Panc1 (cell line): ENCODE data around the gene GABRB1. TPM values are rescaled to one million over a fixed set of nuclear protein-coding genes. Genes with fewer than 3 reads are reported as not detected.

ENCODE experiments used
- ATAC-seq: fragments of 200-7000 bp; cut with Tn5 transposase; 2 replicates; pipeline ENCODE4 v1.9.1; 2020; ENCODE audit warnings: mild to moderate bottlenecking, moderate library complexity
- BruUV-seq: library from RNA; stranded (reverse); fragments of 400-500 nt; replicated peaks from 2 replicates; lab custom pipeline; 2021; lab: Mats Ljungman, UMichigan
- CTCF ChIA-PET: fragments of 300-600 bp; sonication (Branson Sonifier 250); formaldehyde crosslinking; loops from one replicate; lab custom pipeline; 2022; ENCODE audit warnings: antibody characterized with exemption; lab: Charles Lee
- POLR2A ChIA-PET: fragments of 300-600 bp; sonication (Branson Sonifier 250); formaldehyde crosslinking; loops from one replicate; lab custom pipeline; 2022; ENCODE audit warnings: antibody characterized with exemption; lab: Charles Lee
- DNase-seq: peaks from one replicate; pipeline ENCODE4 v3.0.0-alpha.2; 2010; ENCODE audit warnings: low read depth, low spot score
- H3K27ac ChIP-seq: 2 replicates; pipeline ENCODE4 v1.5.1; 2011; ENCODE audit warnings: mild to moderate bottlenecking, low read length, inconsistent platforms
- H3K27me3 ChIP-seq: fragments of 200-500 bp; sonication (Bioruptor generic); 2 replicates; pipeline ENCODE4 v1.6.0; 2014; ENCODE audit warnings: low read length, inconsistent platforms; ENCODE audit not compliant: control insufficient read depth, insufficient read depth
- H3K36me3 ChIP-seq: fragments of 200-500 bp; sonication (Bioruptor generic); 2 replicates; pipeline ENCODE4 v1.5.1; 2014; ENCODE audit warnings: inconsistent platforms, mild to moderate bottlenecking, low read length, moderate library complexity; ENCODE audit not compliant: control insufficient read depth, insufficient read depth
- H3K4me1 ChIP-seq: 2 replicates; pipeline ENCODE4 v1.5.1; 2011; ENCODE audit warnings: inconsistent platforms, mild to moderate bottlenecking, low read length, moderate library complexity; ENCODE audit not compliant: control insufficient read depth, insufficient read depth
- H3K4me3 ChIP-seq, 2 experiments: 2 replicates each; pipeline ENCODE4 v1.5.1; 2011 to 2012; ENCODE audit warnings: low read depth in 2 of 2, low read length in 2 of 2, mild to moderate bottlenecking in 2 of 2, inconsistent platforms in 1 of 2, moderate library complexity in 1 of 2
- H3K9me3 ChIP-seq: fragments of 200-500 bp; sonication (Bioruptor generic); 2 replicates; pipeline ENCODE4 v1.5.1; 2014; ENCODE audit warnings: low read depth, mild to moderate bottlenecking, inconsistent platforms, low read length, moderate library complexity; ENCODE audit not compliant: control insufficient read depth, insufficient read depth
- POLR2AphosphoS5 ChIP-seq: IDR thresholded peaks from 2 replicates; pipeline ENCODE4 v1.6.1; 2012; ENCODE audit warnings: mild to moderate bottlenecking, low read depth, low read length, moderate library complexity
- SIN3A ChIP-seq: IDR thresholded peaks from 2 replicates; pipeline ENCODE4 v1.6.1; 2012; ENCODE audit warnings: low read depth, mild to moderate bottlenecking, low read length, moderate library complexity, borderline replicate concordance; ENCODE audit not compliant: insufficient read depth
- TCF7L2 ChIP-seq: IDR thresholded peaks from 2 replicates; pipeline ENCODE4 v1.6.1; 2011; ENCODE audit warnings: mild to moderate bottlenecking, low read depth, low read length, inconsistent platforms
- in situ Hi-C: cut with HindIII; loops from 2 replicates; pipeline ENCODE4 v1.10.0; 2016; ENCODE audit warnings: low sequenced_read_pairs, low pct_unique_long_range_greater_than_20kb
- intact Hi-C: fragments of 100-400 bp; cut with micrococcal nuclease; formaldehyde crosslinking; loops from one replicate; pipeline ENCODE4 v1.10.0; 2022; ENCODE audit not compliant: unreplicated experiment
- total RNA-seq: library from RNA; stranded (reverse); gene quantifications from one replicate; pipeline ENCODE4 v1.2.1, GENCODE V29; 2021; ENCODE audit not compliant: unreplicated experiment
- TF ChIP-seq, protein P1 (sequence below), 2 experiments: IDR thresholded peaks; 2 replicates each; pipeline ENCODE4 v1.6.1; 2011 to 2012; ENCODE audit warnings: low read depth in 2 of 2, control low read depth in 1 of 2, low read length in 1 of 2, mild to moderate bottlenecking in 1 of 2, moderate library complexity in 1 of 2; ENCODE audit not compliant: insufficient read depth in 1 of 2
- TF ChIP-seq, protein P2 (sequence below): fragments of 450-650 bp; IDR thresholded peaks from 2 replicates; pipeline ENCODE4 v1.5.1; 2017; ENCODE audit warnings: mild to moderate bottlenecking

The GABRB1 gene
- total RNA-seq, 1 experiment from 2014 or later, result not detected

GRCh38 chr4:47010347-47010911, 20.9 kb upstream of the GABRB1 start:
- Histone ChIP-seq H3K36me3 (no peaks in the 10 kb centered on the region), H3K27ac (no peak overlapping the region), H3K9me3 (no peaks in the 10 kb centered on the region), H3K4me1 (no peaks in the 10 kb centered on the region), H3K4me3 (no peak overlapping the region), H3K27me3 (no peaks in the 10 kb centered on the region)
- TF ChIP-seq, protein P1, sequence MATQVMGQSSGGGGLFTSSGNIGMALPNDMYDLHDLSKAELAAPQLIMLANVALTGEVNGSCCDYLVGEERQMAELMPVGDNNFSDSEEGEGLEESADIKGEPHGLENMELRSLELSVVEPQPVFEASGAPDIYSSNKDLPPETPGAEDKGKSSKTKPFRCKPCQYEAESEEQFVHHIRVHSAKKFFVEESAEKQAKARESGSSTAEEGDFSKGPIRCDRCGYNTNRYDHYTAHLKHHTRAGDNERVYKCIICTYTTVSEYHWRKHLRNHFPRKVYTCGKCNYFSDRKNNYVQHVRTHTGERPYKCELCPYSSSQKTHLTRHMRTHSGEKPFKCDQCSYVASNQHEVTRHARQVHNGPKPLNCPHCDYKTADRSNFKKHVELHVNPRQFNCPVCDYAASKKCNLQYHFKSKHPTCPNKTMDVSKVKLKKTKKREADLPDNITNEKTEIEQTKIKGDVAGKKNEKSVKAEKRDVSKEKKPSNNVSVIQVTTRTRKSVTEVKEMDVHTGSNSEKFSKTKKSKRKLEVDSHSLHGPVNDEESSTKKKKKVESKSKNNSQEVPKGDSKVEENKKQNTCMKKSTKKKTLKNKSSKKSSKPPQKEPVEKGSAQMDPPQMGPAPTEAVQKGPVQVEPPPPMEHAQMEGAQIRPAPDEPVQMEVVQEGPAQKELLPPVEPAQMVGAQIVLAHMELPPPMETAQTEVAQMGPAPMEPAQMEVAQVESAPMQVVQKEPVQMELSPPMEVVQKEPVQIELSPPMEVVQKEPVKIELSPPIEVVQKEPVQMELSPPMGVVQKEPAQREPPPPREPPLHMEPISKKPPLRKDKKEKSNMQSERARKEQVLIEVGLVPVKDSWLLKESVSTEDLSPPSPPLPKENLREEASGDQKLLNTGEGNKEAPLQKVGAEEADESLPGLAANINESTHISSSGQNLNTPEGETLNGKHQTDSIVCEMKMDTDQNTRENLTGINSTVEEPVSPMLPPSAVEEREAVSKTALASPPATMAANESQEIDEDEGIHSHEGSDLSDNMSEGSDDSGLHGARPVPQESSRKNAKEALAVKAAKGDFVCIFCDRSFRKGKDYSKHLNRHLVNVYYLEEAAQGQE (IDR thresholded peaks at IDR 0.05; ENCODE audit: insufficient read depth in 1 of 2, low read depth in 2 of 2, low read length in 1 of 2), result no peak
- TF ChIP-seq POLR2AphosphoS5 (no peak), SIN3A (no peak), TCF7L2 (no peak)
- TF ChIP-seq, protein P2, sequence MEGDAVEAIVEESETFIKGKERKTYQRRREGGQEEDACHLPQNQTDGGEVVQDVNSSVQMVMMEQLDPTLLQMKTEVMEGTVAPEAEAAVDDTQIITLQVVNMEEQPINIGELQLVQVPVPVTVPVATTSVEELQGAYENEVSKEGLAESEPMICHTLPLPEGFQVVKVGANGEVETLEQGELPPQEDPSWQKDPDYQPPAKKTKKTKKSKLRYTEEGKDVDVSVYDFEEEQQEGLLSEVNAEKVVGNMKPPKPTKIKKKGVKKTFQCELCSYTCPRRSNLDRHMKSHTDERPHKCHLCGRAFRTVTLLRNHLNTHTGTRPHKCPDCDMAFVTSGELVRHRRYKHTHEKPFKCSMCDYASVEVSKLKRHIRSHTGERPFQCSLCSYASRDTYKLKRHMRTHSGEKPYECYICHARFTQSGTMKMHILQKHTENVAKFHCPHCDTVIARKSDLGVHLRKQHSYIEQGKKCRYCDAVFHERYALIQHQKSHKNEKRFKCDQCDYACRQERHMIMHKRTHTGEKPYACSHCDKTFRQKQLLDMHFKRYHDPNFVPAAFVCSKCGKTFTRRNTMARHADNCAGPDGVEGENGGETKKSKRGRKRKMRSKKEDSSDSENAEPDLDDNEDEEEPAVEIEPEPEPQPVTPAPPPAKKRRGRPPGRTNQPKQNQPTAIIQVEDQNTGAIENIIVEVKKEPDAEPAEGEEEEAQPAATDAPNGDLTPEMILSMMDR, result no peak
- ChIA-PET CTCF (no interaction called here), POLR2A (no interaction called here)
- in situ Hi-C loops, result no loop called here
- DNase-seq, result no peak
- intact Hi-C loops, result no loop called here
- no TSS peak for BruUV-seq
- no peak for ATAC-seq

DNA sequence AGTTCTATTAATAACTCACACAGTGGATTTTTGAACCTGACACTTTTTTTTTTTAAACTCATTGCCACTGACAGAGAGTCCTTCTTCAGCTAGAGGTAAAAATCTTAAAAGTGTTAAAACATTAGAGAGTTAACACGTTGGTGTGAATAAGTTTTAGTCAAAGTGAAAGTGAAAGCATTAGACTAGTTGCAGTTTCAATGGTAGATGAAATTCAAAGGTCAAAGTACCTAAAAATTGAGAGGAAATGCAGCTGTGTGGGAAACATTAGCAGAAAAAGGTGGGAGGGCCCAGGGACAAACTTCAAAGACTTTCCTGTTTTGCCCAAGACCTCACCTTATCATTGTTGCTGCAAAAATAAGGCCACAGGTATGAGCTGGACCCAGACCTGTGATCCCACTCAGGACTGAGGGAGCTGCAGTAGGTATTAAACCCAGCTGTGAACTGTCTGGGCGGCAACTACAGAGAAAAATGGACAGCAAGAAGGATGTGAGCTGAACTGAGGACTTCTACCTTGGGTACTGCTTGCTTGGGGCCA, 20.4 kb upstream of the GABRB1 start:
- Histone ChIP-seq H3K36me3 (no peaks in the 10 kb centered on the region), H3K27ac (no peak overlapping the region), H3K27me3 (no peaks in the 10 kb centered on the region), H3K4me3 (no peak overlapping the region), H3K9me3 (no peaks in the 10 kb centered on the region), H3K4me1 (no peaks in the 10 kb centered on the region)
- ATAC-seq, result no peak
- no peak for DNase-seq
- intact Hi-C loops (no loop called here), in situ Hi-C loops (no loop called here)
- TF ChIP-seq POLR2AphosphoS5 (no peak), TCF7L2 (no peak), SIN3A (no peak)
- TF ChIP-seq, protein P1 (IDR thresholded peaks at IDR 0.05; ENCODE audit: insufficient read depth in 1 of 2, low read depth in 2 of 2, low read length in 1 of 2), result no peak
- TF ChIP-seq, protein P2, result no peak
- POLR2A ChIA-PET, result no interaction called here
- BruUV-seq, result no TSS peak
- CTCF ChIA-PET, result no interaction called here
